Muscle layer of duodenum (tissue), 2 donors: ENCODE data around the gene SYT9.
"Not testable (repeated sequence)": the region's sequence is repeated elsewhere in the genome, so short reads cannot be mapped to it uniquely, and the experiment has no call there.

ENCODE experiments used
- H3K27ac ChIP-seq: one replicate; pipeline ENCODE4 v1.7.0; 2013; ENCODE audit warnings: mild to moderate bottlenecking, low read length
- H3K27me3 ChIP-seq: one replicate; pipeline ENCODE4 v1.7.0; 2013; ENCODE audit warnings: low read depth, mild to moderate bottlenecking, control low read depth, low read length
- H3K36me3 ChIP-seq, 2 donors: one replicate each; pipeline ENCODE4 v1.7.0; 2013; ENCODE audit warnings: low read length in 2 of 2, control low read depth in 1 of 2, mild to moderate bottlenecking in 1 of 2; ENCODE audit not compliant: insufficient read depth in 2 of 2, control insufficient read depth in 1 of 2
- H3K4me1 ChIP-seq, 2 donors: one replicate each; pipeline ENCODE4 v1.7.0; 2013; ENCODE audit warnings: low read length in 2 of 2, mild to moderate bottlenecking in 2 of 2, control low read depth in 1 of 2, moderate library complexity in 1 of 2; ENCODE audit not compliant: insufficient read depth in 2 of 2, control insufficient read depth in 1 of 2
- H3K4me3 ChIP-seq, 2 donors: one replicate each; pipeline ENCODE4 v1.7.0; 2013; ENCODE audit warnings: low read length in 2 of 2, low read depth in 1 of 2, mild to moderate bottlenecking in 1 of 2
- H3K9me3 ChIP-seq, 2 donors: one replicate each; pipeline ENCODE4 v1.7.0; 2013; ENCODE audit warnings: low read length in 2 of 2, control low read depth in 1 of 2, mild to moderate bottlenecking in 1 of 2; ENCODE audit not compliant: control insufficient read depth in 1 of 2
- donor health status: healthy.

Gene SYT9

GRCh38 chr11:7512525-7513233, 261.0 kb downstream of the SYT9 start:
- H3K27me3 ChIP-seq = no peaks in the 10 kb centered on the region
- H3K9me3 ChIP-seq = no peaks in the 10 kb centered on the region
- peak overlapping the region; percentile 85 to 88 for H3K4me3 ChIP-seq
- peak overlapping the region; percentile 90 for H3K27ac ChIP-seq
- H3K4me1 ChIP-seq = peaks cover 12 to 33% of the 10 kb centered on the region in 2 donors
- H3K36me3 ChIP-seq = no peaks in the 10 kb centered on the region

GRCh38 chr11:7513234-7514098, 261.8 kb downstream of the SYT9 start, which contains the start of gene PPFIBP2:
Gene PPFIBP2, plus strand, starts transcription at chr11:7513999. Its CDS starts 35,477 bp downstream, at chr11:7549476.
- Histone ChIP-seq H3K27ac (peak within 1 kb of the TSS; percentile 90), H3K4me1 (peaks cover 12 to 33% of the 10 kb centered on the region in 2 donors), H3K9me3 (no peaks in the 10 kb centered on the region), H3K36me3 (no peaks in the 10 kb centered on the region), H3K27me3 (no peaks in the 10 kb centered on the region), H3K4me3 (peak within 1 kb of the TSS; percentile 85 to 88)

GRCh38 chr11:7514099-7514591, 262.4 kb downstream of the SYT9 start:
- Histone ChIP-seq H3K4me1 (peaks cover 12 to 33% of the 10 kb centered on the region in 2 donors), H3K36me3 (no peaks in the 10 kb centered on the region), H3K27me3 (no peaks in the 10 kb centered on the region), H3K27ac (no peak overlapping the region), H3K9me3 (no peaks in the 10 kb centered on the region), H3K4me3 (peak overlapping the region; percentile 85 to 88)

DNA sequence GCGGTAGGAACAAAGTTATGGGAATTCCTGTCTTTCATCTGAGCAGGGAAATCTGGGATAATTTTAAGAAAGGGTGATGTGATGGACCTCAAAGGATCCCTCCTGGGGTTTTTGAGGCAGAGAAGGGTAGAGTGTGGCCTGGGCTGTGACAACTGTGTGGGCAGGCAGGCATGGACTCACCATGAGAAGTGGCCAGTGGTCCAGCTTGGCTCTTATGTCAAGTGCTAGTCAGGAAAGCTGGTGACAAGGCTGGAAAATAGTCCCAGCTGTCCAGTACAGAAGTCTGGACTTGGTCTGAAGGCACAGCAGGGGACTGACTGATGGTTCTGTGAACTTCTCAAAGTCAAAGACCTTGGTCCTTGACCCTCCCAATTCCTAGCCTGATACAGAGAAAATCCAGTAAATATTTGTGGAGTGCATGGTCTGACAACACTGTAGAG, 263.8 kb downstream of the SYT9 start:
- H3K4me1 ChIP-seq = peaks cover 12 to 33% of the 10 kb centered on the region in 2 donors
- H3K9me3 ChIP-seq = no peaks in the 10 kb centered on the region
- no peaks in the 10 kb centered on the region for H3K36me3 ChIP-seq
- no peaks in the 10 kb centered on the region for H3K27me3 ChIP-seq
- no peak overlapping the region for H3K27ac ChIP-seq
- no peak overlapping the region for H3K4me3 ChIP-seq

DNA sequence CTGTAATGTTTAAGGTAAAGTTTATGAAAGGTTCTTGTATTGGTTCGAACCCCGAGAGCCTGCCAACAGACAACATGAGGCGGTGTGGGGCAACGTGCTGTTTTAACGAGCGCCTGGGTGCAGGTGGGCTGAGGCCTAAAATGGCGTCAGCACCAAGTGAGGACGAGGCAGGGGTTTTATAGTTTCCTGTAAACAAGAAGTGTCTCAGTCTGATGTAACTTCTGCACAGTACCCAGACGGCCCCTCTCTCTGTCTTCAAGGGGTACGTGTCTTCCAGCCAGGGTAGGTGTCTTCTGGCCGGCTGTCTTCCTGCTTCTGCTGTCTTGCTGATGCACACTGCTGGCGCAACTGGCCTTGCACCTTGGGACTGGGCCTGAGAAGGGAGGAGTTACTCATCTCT, 264.8 kb downstream of the SYT9 start:
- Histone ChIP-seq H3K27me3 (no peaks in the 10 kb centered on the region), H3K9me3 (no peaks in the 10 kb centered on the region), H3K4me1 (peaks cover 12 to 27% of the 10 kb centered on the region in 2 donors), H3K27ac (no peak overlapping the region), H3K36me3 (no peaks in the 10 kb centered on the region), H3K4me3 (no peak overlapping the region)

DNA sequence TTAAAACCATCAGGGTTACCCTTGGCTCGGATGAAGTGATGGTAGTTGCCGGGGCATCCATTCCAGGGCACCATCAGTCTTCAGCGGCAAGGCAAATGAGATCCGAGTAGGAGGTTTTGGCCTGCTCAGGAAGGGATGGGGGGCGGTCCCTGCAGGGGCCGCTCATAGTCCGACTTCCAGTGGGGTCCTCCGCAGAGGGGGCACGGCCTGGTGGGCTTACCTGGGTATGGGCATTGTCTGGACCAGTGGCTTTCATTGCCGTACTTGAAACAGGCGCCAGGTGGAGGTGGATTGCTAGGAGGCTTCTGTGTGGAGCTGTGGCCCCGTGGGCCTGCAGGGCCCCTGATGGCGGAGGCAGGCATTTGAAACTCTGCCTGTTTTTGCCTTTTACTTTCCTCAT, 266.0 kb downstream of the SYT9 start:
- not testable (repeated sequence) for H3K27me3 ChIP-seq, H3K9me3 ChIP-seq, H3K4me3 ChIP-seq, H3K36me3 ChIP-seq, H3K27ac ChIP-seq
- peaks cover 3 to 14% of the 10 kb centered on the region in 2 donors for H3K4me1 ChIP-seq
